Forelimb muscle (tissue), 1 donor: ENCODE results near the gene CHEK2. TPM values are rescaled to one million over a fixed set of nuclear protein-coding genes. Genes with fewer than 3 reads are reported as not detected.
"Not testable (repeated sequence)": the region's sequence is repeated elsewhere in the genome, so short reads cannot be mapped to it uniquely, and the experiment has no call there.

Experiments
- DNase-seq: peaks from one replicate; pipeline ENCODE4 v3.0.0-alpha.2; 2013; ENCODE audit warnings: low read depth
- polyA plus RNA-seq: library from polyadenylated mRNA; unstranded; fragments of 120-200 nt; gene quantifications from one replicate; pipeline ENCODE4 v1.2.1, GENCODE V29; 2013; ENCODE audit not compliant: insufficient read length

CHEK2 gene
- polyA plus RNA-seq, 1 donor = 6.9 TPM

DNA sequence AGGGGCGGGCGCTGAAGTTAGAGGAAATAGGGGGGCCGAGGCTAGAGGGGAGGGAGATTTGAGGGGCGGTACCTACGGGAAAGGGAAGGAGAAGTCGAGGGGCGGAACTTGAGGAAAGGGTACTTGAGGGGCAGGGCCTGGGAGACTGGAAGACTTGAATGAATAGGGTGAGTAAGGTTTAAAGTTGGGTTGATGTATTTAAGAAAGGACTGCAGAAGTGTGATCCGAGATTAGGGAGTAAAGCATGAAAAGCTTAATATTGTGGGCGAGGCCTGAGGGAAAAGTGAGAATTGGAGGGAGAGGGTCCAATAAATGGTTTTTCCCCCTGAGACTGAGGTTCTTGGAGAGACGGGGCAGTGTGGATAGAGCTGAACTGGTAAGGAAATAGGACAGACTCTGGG lies 942 bp upstream of the CHEK2 start:
- DNase-seq = no peak

DNA sequence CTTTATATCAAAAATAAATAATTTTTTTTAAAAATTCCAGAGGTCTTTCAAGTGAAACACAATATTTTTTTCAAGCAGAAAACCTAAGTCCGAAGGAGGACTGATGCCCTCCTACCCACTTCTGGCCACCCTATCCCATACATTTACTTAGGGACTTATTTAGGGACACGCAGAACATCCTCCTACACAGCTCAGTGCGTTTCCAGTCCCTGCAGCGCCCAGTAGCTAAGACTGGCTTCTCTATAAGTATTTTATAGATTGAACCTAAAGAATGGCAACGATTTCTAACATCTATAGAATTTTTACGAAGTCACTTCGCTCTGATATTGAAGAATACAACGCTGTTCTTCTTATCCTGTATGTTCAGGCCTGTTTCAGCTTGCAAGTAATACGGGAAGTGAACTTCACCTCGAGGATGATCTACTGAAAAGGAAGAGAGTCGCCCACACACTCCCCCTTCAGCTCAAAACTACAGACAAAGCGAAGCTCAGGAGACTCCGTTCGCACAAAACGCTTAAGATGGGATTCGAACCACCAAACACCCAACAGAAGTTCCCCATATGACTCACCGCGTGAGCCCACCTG lies 328 bp downstream of the CHEK2 start:
- no peak for DNase-seq

DNA sequence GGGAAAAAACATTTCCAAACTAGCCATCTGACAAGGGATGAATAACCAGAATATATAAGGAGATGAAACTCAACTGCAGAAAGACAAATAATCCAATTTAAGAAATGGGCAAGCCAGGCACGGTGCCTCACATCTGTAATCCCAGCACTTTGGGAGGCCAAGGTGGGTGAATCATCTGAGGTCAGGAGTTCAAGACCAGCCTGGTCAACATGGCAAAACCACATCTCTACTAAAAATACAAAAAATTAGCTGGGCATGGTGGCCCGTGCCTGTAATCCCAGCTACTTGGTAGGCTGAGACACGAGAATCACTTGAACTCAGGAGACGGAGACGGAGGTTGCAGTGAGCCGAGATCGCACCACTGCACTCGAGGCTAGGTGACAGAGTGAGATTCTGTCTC lies 2.7 kb downstream of the CHEK2 start:
- not testable (repeated sequence) for DNase-seq

DNA sequence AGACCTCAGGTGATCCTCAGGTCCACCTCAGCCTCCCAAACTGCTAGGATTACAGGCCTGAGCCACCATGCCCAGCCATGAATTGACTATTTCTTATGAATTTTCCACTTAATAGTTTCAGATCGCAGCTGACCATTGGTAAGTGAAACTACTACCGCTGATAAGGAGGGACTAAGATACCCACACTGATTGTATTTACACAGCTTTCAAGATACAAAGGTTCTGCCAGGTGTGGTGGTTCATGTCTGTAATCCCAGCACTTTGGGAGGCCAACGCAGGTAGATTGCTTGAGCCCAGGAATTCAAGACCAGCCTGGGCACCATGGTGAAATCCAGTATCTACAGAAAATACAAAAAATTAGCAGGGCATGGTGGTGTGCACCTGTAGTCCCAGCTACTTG lies 3.9 kb downstream of the CHEK2 start:
- no peak for DNase-seq

DNA sequence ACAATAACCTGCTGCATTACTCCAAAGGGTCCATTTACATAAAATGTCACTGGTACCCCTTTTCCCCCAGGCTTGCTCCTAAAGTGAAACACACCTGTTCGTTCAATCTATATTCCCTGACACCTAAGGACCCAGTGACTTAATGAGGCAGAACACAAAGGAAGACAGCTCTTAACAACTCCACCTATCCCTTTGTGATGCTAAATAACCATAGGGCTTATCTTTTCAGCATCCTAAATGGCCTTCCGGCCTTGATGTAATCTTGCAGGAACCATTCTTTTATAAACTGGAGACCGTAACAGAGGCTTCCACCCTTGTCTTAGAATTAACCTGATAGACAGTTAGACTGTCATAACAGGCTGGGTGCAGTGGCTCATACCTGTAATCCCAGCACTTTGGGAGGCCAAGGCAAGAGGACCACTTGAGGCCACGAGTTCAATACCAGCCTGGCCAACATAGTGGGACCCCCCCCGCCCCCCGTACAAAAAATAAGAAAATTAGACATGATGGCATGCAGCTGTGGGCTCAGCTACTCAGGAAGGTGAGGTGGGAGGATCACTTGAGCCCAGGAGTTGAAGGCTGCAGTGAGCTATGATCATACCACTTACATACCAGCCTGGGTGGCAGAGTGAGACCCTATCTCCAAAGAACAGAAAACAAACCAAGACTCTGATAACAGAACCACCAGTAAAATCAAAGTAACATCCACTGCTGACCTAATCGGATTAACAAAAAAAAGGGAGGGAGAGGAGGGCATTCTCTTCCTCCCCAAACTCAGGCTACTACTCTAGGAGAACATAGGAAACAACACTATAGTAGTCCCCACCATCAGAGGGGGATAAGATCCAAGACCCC lies 5.1 kb downstream of the CHEK2 start:
- DNase-seq = no peak

DNA sequence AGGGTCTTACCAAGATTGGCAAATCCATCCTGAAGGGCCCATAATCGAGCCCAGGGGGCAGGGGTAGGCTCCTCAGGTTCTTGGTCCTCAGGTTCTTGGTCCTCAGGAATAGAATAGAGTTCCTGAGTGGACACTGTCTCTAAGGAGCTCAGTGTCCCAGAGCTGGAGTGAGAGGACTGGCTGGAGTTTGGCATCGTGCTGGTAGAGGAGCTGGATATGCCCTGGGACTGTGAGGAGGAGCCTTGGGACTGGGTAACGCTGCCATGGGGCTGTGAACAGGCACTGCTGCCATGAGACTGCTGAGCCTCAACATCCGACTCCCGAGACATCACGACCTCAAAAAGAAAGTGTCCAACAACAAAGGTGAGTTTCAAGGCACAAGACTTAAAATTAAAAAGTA lies 7.2 kb downstream of the CHEK2 start:
- no peak for DNase-seq

DNA sequence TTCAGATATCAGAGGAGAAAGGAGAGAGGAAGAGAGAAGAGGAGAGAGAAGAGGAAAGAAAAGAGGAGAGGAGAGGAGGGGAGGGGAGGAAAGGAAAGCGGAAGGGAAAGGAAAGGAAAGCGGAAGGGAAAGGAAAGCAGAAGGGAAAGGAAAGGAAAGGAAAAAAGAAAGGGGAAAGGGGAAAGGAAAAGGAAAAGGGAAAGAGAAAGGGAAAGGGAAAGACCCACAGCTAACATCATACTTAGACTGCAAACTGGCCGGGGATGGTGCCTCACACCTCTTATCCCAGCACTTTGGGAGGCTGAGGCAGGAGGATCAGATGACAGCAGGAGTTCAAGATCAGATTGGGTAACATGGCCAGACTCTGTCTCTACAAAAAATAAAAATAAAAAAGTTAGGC lies 11.4 kb downstream of the CHEK2 start:
- DNase-seq = no peak

DNA sequence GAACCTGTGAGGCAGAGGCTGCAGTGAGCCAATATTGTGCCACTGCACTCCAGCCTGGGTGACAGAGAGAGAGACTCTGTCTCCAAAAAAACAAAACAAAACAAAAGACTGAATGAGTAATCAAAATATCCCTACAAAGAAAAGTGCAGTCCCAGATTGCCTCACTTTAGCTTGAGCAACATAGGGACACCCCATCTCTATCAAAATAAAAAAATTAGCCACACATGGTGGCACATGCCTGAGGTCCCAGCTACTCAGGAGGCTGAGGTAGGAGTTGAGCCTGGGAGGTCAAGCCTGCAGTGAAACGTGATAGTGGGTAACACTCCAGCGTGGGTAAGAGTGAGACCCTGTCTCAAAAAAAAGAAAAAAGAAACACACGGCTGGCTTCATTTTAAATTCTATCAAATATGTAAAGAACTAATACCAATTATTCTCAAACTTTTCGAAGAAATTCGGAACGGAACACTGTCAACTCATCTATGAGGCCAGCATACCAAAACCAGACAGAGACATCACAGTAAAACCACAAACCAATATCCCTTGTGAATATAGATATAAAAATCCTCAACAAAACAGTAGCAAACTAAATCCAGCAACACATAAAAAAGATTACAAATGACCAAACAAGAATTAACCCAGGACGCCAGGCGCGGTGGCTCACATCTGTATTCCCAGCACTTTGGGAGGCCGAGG lies 12.9 kb downstream of the CHEK2 start:
- DNase-seq = no peak

DNA sequence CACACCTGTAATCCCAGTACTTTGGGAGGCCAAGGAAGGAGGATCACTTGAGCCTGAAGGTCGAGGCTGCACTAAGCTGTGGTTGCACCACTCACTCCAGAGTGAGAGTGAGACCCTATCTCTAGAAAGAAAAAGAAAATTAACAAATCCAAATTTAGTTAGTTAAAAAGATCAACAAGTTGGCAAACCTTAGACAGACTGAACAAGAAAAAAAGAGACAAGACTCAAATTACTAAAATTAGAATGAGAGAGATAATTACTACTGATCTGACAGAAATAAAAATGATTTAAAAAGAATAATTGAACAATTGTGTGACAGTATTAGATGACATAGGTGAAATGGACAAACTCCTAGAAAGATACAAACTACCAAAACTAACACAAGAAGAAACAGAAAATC lies 13.6 kb downstream of the CHEK2 start:
- no peak for DNase-seq

DNA sequence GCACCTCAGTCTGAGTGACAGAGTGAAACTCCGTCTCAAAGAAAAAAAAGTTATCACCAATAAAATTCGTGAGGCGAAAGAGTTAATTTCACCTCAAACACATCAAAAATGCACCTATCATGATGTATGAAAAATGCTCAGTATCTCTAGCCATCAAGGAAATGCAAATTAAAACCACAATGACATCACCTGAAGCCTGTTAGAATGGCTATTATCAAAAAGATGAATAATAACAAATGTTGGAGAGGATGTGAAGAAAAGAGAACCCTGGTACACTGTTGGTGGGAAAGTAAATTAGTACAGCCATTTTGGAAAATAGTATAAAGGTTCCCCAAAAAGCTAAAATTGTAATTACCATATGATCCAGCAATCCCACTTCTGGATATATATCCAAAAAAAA lies 23.6 kb downstream of the CHEK2 start:
- DNase-seq = no peak

DNA sequence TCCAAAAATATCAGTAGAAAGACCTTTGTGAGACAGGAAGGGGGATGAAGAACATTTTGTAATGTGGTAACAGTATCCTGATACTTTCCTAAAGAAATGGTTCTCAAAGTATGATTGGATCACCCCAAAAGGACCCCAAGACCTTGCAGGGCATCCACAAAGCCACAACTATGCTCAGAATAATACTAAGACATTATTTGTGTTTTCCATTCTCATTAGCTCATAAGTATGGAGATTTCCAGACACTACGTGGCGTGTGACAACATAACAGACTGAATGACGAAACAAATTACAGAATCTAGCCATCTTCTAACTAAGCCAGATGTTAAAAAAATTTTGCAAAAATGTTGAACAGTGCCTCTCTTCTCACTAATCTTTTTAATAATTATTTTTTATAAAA lies 24.9 kb downstream of the CHEK2 start:
- no peak for DNase-seq

DNA sequence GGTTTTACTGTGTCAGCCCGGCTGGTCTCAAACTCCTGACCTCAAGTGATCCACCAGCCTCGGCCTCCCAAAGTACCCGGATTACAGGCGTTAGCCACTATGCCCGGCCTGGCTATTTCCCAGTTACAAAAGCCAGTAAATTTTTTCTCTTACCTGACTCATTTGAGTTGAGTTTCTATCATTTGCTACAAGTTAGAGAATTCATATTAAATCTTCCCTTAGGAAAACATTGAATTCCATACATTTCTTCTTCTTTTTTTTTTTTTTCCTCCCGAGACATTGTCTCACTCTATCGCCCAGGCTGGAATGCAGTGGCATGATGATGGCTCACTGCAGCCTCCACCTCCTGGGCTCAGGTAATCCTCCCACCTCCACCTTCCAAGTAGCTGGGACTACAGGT lies 26.0 kb downstream of the CHEK2 start:
- DNase-seq = no peak

DNA sequence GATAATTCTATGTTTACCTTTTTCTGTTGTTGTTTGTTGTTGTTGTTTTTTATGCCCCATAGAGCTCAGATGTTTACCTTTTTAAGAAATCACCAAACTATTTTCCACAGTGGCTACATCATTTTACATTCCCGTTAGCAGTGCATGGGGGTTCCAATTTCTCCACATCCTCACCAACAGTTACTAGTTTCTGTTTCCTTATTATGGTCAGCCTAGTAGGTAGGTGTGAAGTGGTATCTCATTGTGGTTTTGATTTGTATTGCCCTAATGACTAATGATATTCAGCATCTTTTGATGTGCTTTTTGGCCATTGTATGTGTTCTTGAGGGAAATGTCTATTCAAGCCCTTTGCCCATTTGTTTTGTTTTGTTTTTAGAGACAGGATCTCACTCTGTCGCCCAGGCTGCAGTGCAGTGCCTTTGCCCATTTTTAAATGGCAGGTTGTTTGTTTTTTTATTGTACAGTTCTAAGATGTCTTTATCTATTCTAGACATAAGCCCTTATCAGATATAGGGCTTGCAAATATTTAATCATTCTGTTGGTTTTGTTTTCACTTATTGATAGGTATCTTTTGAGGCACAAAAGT lies 27.5 kb downstream of the CHEK2 start:
- DNase-seq = no peak

DNA sequence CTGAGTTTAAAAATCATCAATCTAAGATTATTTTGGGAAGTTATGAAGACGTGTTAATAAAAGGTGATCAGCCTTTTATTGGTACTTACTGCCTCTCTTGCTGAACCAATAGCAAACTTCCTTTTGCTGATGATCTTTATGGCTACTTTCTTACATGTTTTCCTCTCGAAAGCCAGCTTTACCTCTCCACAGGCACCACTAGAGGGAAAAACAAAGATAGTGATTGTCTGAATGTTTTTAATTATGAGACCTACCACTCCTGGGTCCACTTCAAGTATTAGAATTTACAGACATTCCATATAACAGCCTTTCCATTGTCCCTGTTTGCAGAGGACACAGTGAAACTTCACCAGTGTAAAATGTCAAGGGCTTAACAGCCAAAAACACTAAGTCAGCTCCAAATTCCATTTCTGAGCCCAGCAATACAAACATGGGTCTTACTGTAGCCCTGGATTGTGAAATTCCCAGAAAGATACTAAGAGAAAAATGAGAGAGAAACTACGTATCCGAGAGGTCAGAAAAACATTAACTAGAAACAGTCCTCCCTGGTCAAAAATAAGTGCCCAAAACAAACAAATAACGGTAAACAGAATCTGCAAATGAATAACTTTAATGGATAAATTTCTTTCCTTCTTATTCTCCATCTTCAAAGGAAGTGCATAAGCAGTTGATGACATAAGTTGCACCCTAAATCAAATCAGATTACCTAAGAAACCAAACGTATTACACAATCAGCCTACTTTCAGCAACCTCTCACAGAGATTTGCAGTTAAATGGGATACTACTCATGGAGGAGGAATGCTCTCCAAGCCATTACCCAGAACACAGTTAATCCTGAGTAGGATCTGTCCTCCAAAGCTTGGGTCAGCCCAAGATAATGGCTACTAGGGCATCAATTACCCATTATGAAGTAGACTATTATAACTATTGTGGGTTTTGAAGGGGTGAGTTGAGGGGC lies 29.5 kb downstream of the CHEK2 start:
- DNase-seq = no peak

DNA sequence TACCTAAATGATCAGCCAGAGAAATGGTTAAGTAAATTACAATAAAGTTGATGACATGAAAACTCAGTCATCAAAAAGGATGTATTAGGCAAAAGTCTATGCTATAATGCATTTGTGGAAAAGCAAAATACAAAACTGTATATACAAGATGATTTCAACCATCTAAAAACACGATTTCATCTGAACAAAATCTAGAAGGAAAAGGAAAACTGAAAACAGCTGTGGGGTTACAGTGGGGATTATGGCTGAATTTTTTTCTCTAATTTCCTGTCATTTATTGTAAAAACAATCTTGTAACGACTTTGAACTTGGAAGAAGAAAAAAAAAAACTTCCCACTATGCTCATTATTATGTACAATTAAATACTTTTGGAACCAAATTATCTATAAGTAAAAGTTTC lies 30.3 kb downstream of the CHEK2 start:
- no peak for DNase-seq

DNA sequence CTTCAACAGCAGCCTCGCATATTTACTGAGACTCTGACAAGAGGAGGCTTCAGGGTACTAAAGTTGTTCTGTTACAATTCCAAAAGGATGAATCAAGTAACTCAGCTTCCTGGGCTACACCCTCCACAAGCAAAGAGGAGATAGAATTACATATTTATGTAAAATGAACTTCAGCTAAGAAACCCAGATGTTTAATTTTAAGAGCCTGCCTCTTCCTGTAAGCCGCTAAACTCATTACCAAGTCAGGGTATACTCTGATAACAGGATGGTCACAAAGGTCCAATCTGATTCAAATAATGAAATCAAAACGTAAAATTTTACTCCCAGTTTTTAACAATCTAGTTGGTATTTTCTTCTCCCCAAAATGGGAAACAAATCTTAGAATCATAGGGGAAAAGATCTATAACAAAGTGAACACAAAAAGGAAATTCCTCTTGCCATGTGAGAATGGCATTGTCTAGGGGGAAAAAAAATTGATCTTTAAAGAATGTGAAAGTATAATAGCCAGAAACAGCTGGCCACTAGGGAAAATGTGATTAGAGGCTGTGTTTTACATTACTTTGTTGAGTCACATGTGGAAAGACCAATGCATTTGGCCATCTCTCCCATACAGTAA lies 30.9 kb downstream of the CHEK2 start:
- no peak for DNase-seq

DNA sequence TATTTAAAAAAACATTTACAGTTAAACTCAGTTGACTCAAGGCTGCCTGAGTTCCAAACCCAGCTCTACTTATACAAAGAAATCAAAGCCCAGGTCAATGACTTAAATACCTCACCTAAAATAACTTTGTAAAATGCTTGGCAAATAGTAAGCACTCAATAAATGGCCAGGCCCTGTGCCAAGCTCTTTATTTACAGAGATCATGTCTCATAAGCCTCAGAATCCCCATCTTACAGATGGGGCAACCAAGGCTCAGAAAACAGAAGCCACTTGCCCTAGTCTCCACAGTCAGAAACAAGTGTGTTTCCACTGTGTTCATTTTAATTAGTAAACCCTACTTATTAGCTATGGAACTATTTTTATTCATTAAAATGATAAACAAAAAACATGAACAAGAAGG lies 31.5 kb downstream of the CHEK2 start:
- no peak for DNase-seq

DNA sequence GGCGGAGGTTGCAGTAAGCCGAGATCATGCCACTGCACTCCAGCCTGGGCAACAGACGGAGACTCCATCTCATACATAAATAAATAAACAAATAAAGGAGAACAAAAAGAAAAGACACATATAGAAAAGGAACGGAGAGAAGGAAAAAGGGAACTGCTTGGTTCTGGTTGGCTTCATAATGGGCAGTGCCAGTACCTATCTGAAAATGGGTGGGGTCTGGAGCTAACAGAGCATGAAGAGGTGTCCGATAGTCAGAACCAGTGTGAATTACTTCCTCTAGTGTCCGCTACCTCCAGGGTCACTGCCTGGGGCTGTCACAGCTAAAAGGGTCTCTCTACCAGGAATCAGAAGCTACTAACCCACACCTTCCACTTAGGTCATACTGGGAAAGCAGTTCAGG lies 34.8 kb downstream of the CHEK2 start:
- DNase-seq = no peak

DNA sequence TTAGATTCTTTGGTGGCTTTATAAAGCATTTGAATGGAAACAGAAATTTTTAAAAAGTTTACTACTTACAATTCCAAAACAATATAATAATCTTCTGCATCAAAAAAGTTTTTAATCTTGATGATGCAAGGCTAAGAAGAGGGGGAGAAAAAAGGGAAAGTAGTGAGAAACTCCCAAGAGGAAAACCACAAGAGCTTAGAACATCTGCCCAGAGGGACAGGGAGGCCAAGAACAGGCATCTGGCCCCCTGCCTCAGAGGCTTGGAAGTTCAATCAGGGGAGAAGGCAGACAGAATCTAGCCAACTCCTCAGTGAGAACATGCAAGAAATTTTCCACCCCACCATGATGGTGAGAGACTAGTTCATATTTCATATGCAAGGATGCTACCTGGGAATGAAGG lies 38.2 kb downstream of the CHEK2 start:
- DNase-seq = no peak

DNA sequence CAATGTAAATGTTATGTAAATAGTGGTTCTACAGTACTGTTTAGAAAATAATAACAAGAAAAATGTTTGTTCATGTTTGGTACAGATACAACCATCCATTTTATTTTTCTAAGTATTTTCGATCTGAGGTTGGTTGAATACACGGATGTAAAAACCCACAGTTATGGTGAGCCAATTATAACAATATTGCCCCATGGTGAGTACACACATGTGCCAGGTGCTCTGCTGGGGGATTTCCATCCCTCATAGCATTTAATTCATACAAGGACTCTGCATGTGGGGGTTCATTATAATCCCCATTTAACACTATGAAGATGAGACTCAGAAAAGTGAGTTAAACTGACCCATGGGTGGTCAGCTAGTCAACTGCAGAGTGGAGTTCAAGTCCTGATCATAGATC lies 38.7 kb downstream of the CHEK2 start:
- no peak for DNase-seq
